ENCODE results near the gene ESF1. TPM values are rescaled to one million over a fixed set of nuclear protein-coding genes. Genes with fewer than 3 reads are reported as not detected.

Gene ESF1
- polyA plus RNA-seq, 3 donors: 3.5 to 13.2 (median 7.7) TPM

Other genes with a start within 250 kb of the ESF1 start
- gene TASP1, start 146.0 kb downstream of the ESF1 start, polyA plus RNA-seq: 1 to 10 TPM; 4.4 to 6.4 (median 4.6) TPM
- gene NDUFAF5, start 109 bp upstream of the ESF1 start, polyA plus RNA-seq: 10 to 100 TPM in 2 of 3 donors, 1 to 10 TPM in 1; 8.1 to 16.0 (median 15.7) TPM
- gene SEL1L2, start 205.7 kb upstream of the ESF1 start, polyA plus RNA-seq: under 1 TPM in 2 of 3 donors, not detected in 1; 0.89 to 0.90 TPM
- gene MACROD2, start 210.6 kb upstream of the ESF1 start, polyA plus RNA-seq: under 1 TPM; 0.11 to 0.98 (median 0.56) TPM

All from adipose tissue (tissue), 3 donors.